Breast epithelium (tissue), 3 donors: Measurements from ENCODE around the gene TBC1D22B.

Experiments
- CTCF ChIP-seq, 3 donors: fragments of 450-650 bp; IDR thresholded peaks; one replicate each; pipeline ENCODE4 v1.5.1; 2016 to 2017; ENCODE audit warnings: antibody characterized with exemption in 3 of 3, mild to moderate bottlenecking in 3 of 3, moderate library complexity in 3 of 3
- POLR2A ChIP-seq: fragments of 450-650 bp; IDR thresholded peaks from one replicate; pipeline ENCODE4 v1.6.1; 2016; ENCODE audit warnings: antibody characterized with exemption, mild to moderate bottlenecking, moderate library complexity

- TF ChIP-seq CTCF (IDR thresholded peaks at IDR 0.05) (no peak), POLR2A (no peak)
These were observed 47.9 kb upstream of the TBC1D22B start for GRCh38 chr6:37209461-37210205.
